22Rv1 (cell line): Measurements from ENCODE around the gene GAR1.

Experiments used
- ZFX ChIP-seq: fragments of 450-650 bp; IDR thresholded peaks from 2 replicates; pipeline ENCODE4 v1.6.1; 2017; ENCODE audit warnings: antibody characterized with exemption, borderline replicate concordance
- TF ChIP-seq, protein P1 (sequence below): fragments of 450-650 bp; IDR thresholded peaks from 2 replicates; pipeline ENCODE4 v1.5.1; 2017; ENCODE audit warnings: mild to moderate bottlenecking

DNA sequence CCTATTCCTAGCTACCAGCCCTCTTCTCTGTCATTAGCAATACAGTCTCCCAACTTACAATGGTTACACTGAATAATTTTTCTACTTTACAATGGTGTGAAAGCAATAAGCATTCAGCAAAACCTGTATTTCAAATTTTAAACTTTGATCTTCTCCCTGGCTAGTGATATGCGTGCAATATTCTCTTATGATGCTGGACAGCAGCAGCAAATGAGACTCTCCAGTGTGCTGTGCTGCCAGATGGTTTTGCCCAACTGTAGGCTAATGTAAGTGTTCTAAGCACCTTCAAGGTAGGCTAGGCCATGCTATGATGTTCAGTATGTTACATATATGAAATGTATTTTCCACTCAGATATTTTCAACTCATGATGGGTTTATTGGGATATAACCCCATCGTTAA, 5.9 kb upstream of the GAR1 start:
- TF ChIP-seq, protein P1, sequence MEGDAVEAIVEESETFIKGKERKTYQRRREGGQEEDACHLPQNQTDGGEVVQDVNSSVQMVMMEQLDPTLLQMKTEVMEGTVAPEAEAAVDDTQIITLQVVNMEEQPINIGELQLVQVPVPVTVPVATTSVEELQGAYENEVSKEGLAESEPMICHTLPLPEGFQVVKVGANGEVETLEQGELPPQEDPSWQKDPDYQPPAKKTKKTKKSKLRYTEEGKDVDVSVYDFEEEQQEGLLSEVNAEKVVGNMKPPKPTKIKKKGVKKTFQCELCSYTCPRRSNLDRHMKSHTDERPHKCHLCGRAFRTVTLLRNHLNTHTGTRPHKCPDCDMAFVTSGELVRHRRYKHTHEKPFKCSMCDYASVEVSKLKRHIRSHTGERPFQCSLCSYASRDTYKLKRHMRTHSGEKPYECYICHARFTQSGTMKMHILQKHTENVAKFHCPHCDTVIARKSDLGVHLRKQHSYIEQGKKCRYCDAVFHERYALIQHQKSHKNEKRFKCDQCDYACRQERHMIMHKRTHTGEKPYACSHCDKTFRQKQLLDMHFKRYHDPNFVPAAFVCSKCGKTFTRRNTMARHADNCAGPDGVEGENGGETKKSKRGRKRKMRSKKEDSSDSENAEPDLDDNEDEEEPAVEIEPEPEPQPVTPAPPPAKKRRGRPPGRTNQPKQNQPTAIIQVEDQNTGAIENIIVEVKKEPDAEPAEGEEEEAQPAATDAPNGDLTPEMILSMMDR: no peak
- no peak for TF ChIP-seq ZFX
